Measurements from ENCODE around the gene MRS2.

- TF ChIP-seq, protein P1, sequence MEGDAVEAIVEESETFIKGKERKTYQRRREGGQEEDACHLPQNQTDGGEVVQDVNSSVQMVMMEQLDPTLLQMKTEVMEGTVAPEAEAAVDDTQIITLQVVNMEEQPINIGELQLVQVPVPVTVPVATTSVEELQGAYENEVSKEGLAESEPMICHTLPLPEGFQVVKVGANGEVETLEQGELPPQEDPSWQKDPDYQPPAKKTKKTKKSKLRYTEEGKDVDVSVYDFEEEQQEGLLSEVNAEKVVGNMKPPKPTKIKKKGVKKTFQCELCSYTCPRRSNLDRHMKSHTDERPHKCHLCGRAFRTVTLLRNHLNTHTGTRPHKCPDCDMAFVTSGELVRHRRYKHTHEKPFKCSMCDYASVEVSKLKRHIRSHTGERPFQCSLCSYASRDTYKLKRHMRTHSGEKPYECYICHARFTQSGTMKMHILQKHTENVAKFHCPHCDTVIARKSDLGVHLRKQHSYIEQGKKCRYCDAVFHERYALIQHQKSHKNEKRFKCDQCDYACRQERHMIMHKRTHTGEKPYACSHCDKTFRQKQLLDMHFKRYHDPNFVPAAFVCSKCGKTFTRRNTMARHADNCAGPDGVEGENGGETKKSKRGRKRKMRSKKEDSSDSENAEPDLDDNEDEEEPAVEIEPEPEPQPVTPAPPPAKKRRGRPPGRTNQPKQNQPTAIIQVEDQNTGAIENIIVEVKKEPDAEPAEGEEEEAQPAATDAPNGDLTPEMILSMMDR (IDR thresholded peaks at IDR 0.05), result no peak
- TF ChIP-seq POLR2A (IDR thresholded peaks at IDR 0.05), result no peak
- TF ChIP-seq POLR2AphosphoS5 (IDR thresholded peaks at IDR 0.05; ENCODE audit: insufficient read depth in 1 of 2, low read depth in 1 of 2), result no peak
These were observed 38.3 kb downstream of the MRS2 start for GRCh38 chr6:24440897-24441598.
